K562 (cell line): ENCODE measurements around the gene GNAT2. TPM values are rescaled to one million over a fixed set of nuclear protein-coding genes. Genes with fewer than 3 reads are reported as not detected.

Source experiments
- C11orf30 ChIP-seq: fragments of 450-650 bp; IDR thresholded peaks from 2 replicates; pipeline ENCODE4 v1.6.1; 2016; ENCODE audit warnings: low read depth, mild to moderate bottlenecking
- GTF2F1 ChIP-seq: IDR thresholded peaks from 2 replicates; pipeline ENCODE4 v1.6.1; 2011; ENCODE audit warnings: low read depth, low read length, improper control_type of control experiment
- SMARCE1 ChIP-seq: fragments of 450-650 bp; IDR thresholded peaks from 2 replicates; pipeline ENCODE4 v1.7.1; 2016; ENCODE audit warnings: mild to moderate bottlenecking
- ZNF583 ChIP-seq: fragments of 250-450 bp; sonication (Bioruptor Pico); IDR thresholded peaks from 2 replicates; pipeline ENCODE4 v1.4.0; 2020
- ZNF77 ChIP-seq: fragments of 250-450 bp; sonication (Bioruptor Pico); IDR thresholded peaks from 2 replicates; pipeline ENCODE4 v1.5.0; 2020
- ZNF79 ChIP-seq: fragments of 250-450 bp; sonication (Bioruptor Pico); IDR thresholded peaks from 2 replicates; pipeline ENCODE4 v1.4.0; 2020; ENCODE audit warnings: low read depth, mild to moderate bottlenecking, moderate library complexity
- polyA plus RNA-seq, 8 experiments: library from polyadenylated mRNA; depleted of rRNA in 4 of 8; stranded (reverse) in 5 of 8; unstranded in 3 of 8; fragments of >200 nt; fragmentation: Nextera tagmentation in 2 of 8; fragmentation: Illumina TruSeq in 1 of 8; extraction: Ambion mirVana in 2 of 8; extraction: Trizol in 1 of 8; gene quantifications; 2 replicates each; pipeline versions ENCODE4 v1.2.1 to v1.2.3, GENCODE V29; 2011 to 2014; ENCODE audit warnings: inconsistent platforms in 1 of 8, missing spikeins in 1 of 8
- total RNA-seq, 7 experiments: library from RNA; depleted of rRNA in 6 of 7; stranded (reverse); fragments of >200 nt in 6 of 7; fragmentation: Illumina TruSeq in 2 of 7; extraction: Trizol in 2 of 7; gene quantifications; 2 replicates each; pipeline versions ENCODE4 v1.2.1 to v1.2.3, GENCODE V29; 2011 to 2021; ENCODE audit warnings: low replicate concordance in 1 of 7
- TF ChIP-seq, protein P1 (sequence below): fragments of 250-450 bp; sonication (Bioruptor Pico); IDR thresholded peaks from 2 replicates; pipeline ENCODE4 v1.4.0; 2020
- TF ChIP-seq, protein P2 (sequence below), 2 experiments: fragments of 450-650 bp in 1 of 2; IDR thresholded peaks; 2 replicates each; pipeline ENCODE4 v1.6.1; 2011 to 2017; ENCODE audit warnings: low read depth in 2 of 2, antibody characterized with exemption in 1 of 2, borderline replicate concordance in 1 of 2, low read length in 1 of 2, mild to moderate bottlenecking in 1 of 2, mixed read lengths in 1 of 2; ENCODE audit not compliant: control insufficient read depth in 1 of 2
- TF ChIP-seq, protein P3 (sequence below): fragments of 450-650 bp; IDR thresholded peaks from 2 replicates; pipeline ENCODE4 v1.6.1; 2018; ENCODE audit not compliant: partially characterized antibody
- TF ChIP-seq, protein P4 (sequence below): IDR thresholded peaks from 3 replicates; pipeline ENCODE4 v1.6.1; 2011; ENCODE audit warnings: borderline replicate concordance, mild to moderate bottlenecking, moderate library complexity; ENCODE audit not compliant: insufficient read length; ENCODE audit errors: extremely low read depth

GNAT2 gene
- total and polyA plus RNA-seq, 9 of the 15 experiments (the other 6 are each of a cell fraction or from before 2014, with no cell fraction given) = 0.06 to 0.52 (median 0.24) TPM; not detected in 1

DNA sequence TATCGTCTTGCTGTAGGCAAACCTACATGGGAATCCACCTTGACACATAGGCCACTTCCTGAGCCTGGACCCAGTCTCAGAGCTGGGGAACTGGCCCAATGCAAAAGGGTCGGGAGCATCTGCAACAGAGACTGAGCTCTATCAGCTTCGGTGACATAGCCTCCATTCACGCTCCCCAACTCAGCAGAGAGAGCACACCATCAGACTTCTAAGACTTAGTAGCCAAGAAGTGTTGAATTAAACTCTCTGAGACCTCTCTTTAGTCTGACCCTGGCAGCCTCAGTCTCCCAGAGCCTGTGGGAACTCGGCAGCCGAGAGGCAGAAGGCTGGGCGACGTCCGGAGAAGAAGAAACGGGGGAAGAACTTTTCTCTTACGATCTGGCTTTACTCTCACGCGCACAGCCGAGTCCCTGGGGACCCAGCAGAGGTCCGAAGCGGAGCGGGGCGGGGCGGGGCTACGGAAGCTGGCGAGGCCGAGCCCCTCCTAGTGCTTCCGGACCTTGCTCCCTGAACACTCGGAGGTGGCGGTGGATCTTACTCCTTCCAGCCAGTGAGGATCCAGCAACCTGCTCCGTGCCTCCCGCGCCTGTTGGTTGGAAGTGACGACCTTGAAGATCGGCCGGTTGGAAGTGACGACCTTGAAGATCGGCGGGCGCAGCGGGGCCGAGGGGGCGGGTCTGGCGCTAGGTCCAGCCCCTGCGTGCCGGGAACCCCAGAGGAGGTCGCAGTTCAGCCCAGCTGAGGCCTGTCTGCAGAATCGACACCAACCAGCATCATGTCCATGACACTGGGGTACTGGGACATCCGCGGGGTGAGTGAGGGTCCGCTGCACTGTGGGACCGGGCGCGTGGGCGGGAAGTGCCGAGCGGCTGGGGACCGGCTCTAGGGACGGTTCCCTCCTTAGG lies 36.5 kb upstream of the GNAT2 start, which contains the start of gene GSTM4 (continued):
- TF ChIP-seq, protein P1, sequence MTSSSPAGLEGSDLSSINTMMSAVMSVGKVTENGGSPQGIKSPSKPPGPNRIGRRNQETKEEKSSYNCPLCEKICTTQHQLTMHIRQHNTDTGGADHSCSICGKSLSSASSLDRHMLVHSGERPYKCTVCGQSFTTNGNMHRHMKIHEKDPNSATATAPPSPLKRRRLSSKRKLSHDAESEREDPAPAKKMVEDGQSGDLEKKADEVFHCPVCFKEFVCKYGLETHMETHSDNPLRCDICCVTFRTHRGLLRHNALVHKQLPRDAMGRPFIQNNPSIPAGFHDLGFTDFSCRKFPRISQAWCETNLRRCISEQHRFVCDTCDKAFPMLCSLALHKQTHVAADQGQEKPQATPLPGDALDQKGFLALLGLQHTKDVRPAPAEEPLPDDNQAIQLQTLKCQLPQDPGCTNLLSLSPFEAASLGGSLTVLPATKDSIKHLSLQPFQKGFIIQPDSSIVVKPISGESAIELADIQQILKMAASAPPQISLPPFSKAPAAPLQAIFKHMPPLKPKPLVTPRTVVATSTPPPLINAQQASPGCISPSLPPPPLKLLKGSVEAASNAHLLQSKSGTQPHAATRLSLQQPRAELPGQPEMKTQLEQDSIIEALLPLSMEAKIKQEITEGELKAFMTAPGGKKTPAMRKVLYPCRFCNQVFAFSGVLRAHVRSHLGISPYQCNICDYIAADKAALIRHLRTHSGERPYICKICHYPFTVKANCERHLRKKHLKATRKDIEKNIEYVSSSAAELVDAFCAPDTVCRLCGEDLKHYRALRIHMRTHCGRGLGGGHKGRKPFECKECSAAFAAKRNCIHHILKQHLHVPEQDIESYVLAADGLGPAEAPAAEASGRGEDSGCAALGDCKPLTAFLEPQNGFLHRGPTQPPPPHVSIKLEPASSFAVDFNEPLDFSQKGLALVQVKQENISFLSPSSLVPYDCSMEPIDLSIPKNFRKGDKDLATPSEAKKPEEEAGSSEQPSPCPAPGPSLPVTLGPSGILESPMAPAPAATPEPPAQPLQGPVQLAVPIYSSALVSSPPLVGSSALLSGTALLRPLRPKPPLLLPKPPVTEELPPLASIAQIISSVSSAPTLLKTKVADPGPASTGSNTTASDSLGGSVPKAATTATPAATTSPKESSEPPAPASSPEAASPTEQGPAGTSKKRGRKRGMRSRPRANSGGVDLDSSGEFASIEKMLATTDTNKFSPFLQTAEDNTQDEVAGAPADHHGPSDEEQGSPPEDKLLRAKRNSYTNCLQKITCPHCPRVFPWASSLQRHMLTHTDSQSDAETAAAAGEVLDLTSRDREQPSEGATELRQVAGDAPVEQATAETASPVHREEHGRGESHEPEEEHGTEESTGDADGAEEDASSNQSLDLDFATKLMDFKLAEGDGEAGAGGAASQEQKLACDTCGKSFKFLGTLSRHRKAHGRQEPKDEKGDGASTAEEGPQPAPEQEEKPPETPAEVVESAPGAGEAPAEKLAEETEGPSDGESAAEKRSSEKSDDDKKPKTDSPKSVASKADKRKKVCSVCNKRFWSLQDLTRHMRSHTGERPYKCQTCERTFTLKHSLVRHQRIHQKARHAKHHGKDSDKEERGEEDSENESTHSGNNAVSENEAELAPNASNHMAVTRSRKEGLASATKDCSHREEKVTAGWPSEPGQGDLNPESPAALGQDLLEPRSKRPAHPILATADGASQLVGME (CRISPR knock-in tag) = no peak
- TF ChIP-seq ZNF79 (CRISPR knock-in tag) (no peak), C11orf30 (peak; percentile 55; the same call in 1 of the 2 replicates), GTF2F1 (no peak), ZNF77 (CRISPR knock-in tag) (no peak), SMARCE1 (no peak), ZNF583 (CRISPR knock-in tag) (no peak)
- TF ChIP-seq, protein P2, sequence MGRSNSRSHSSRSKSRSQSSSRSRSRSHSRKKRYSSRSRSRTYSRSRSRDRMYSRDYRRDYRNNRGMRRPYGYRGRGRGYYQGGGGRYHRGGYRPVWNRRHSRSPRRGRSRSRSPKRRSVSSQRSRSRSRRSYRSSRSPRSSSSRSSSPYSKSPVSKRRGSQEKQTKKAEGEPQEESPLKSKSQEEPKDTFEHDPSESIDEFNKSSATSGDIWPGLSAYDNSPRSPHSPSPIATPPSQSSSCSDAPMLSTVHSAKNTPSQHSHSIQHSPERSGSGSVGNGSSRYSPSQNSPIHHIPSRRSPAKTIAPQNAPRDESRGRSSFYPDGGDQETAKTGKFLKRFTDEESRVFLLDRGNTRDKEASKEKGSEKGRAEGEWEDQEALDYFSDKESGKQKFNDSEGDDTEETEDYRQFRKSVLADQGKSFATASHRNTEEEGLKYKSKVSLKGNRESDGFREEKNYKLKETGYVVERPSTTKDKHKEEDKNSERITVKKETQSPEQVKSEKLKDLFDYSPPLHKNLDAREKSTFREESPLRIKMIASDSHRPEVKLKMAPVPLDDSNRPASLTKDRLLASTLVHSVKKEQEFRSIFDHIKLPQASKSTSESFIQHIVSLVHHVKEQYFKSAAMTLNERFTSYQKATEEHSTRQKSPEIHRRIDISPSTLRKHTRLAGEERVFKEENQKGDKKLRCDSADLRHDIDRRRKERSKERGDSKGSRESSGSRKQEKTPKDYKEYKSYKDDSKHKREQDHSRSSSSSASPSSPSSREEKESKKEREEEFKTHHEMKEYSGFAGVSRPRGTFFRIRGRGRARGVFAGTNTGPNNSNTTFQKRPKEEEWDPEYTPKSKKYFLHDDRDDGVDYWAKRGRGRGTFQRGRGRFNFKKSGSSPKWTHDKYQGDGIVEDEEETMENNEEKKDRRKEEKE (IDR thresholded peaks at IDR 0.05; ENCODE audit: borderline replicate concordance in 1 of 2, control insufficient read depth in 1 of 2, low read depth in 2 of 2, low read length in 1 of 2) = no peak
- TF ChIP-seq, protein P3, sequence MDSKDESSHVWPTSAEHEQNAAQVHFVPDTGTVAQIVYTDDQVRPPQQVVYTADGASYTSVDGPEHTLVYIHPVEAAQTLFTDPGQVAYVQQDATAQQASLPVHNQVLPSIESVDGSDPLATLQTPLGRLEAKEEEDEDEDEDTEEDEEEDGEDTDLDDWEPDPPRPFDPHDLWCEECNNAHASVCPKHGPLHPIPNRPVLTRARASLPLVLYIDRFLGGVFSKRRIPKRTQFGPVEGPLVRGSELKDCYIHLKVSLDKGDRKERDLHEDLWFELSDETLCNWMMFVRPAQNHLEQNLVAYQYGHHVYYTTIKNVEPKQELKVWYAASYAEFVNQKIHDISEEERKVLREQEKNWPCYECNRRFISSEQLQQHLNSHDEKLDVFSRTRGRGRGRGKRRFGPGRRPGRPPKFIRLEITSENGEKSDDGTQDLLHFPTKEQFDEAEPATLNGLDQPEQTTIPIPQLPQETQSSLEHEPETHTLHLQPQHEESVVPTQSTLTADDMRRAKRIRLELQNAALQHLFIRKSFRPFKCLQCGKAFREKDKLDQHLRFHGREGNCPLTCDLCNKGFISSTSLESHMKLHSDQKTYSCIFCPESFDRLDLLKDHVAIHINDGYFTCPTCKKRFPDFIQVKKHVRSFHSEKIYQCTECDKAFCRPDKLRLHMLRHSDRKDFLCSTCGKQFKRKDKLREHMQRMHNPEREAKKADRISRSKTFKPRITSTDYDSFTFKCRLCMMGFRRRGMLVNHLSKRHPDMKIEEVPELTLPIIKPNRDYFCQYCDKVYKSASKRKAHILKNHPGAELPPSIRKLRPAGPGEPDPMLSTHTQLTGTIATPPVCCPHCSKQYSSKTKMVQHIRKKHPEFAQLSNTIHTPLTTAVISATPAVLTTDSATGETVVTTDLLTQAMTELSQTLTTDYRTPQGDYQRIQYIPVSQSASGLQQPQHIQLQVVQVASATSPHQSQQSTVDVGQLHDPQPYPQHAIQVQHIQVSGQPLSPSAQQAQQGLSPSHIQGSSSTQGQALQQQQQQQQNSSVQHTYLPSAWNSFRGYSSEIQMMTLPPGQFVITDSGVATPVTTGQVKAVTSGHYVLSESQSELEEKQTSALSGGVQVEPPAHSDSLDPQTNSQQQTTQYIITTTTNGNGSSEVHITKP = no peak
- TF ChIP-seq, protein P4, sequence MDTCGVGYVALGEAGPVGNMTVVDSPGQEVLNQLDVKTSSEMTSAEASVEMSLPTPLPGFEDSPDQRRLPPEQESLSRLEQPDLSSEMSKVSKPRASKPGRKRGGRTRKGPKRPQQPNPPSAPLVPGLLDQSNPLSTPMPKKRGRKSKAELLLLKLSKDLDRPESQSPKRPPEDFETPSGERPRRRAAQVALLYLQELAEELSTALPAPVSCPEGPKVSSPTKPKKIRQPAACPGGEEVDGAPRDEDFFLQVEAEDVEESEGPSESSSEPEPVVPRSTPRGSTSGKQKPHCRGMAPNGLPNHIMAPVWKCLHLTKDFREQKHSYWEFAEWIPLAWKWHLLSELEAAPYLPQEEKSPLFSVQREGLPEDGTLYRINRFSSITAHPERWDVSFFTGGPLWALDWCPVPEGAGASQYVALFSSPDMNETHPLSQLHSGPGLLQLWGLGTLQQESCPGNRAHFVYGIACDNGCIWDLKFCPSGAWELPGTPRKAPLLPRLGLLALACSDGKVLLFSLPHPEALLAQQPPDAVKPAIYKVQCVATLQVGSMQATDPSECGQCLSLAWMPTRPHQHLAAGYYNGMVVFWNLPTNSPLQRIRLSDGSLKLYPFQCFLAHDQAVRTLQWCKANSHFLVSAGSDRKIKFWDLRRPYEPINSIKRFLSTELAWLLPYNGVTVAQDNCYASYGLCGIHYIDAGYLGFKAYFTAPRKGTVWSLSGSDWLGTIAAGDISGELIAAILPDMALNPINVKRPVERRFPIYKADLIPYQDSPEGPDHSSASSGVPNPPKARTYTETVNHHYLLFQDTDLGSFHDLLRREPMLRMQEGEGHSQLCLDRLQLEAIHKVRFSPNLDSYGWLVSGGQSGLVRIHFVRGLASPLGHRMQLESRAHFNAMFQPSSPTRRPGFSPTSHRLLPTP = no peak
